HepG2 (cell line): ENCODE measurements around the gene USP8. TPM values are rescaled to one million over a fixed set of nuclear protein-coding genes. Genes with fewer than 3 reads are reported as not detected.
"Not testable (repeated sequence)": the region's sequence is repeated elsewhere in the genome, so short reads cannot be mapped to it uniquely, and the experiment has no call there.

Source experiments
- ATAC-seq: fragments of 200-7000 bp; cut with Tn5 transposase; 3 replicates; pipeline ENCODE4 v1.9.1; 2020; ENCODE audit warnings: mild to moderate bottlenecking, moderate library complexity
- BruUV-seq: library from RNA; stranded (reverse); fragments of 400-500 nt; replicated peaks from 2 replicates; lab custom pipeline; 2021; lab: Mats Ljungman, UMichigan
- CTCF ChIA-PET: fragments of 300-600 bp; formaldehyde crosslinking; extraction: SDS; loops from one replicate; lab custom pipeline; 2021; ENCODE audit warnings: low total read pairs, inconsistent platforms, low intra/inter-chr PET ratio; lab: Yijun Ruan, JAX
- POLR2A ChIA-PET: fragments of 350-600 bp; sonication (Branson Sonifier 250); formaldehyde crosslinking; loops from one replicate; lab custom pipeline; 2020; ENCODE audit warnings: antibody characterized with exemption, inconsistent platforms; lab: Yijun Ruan, JAX
- DNase-seq: peaks from one replicate; pipeline ENCODE4 v3.0.0-alpha.2; 2015; ENCODE audit warnings: low spot score
- FAIRE-seq: peaks from 3 replicates; lab custom pipeline; 2011; peaks lifted over from hg19 to GRCh38; lab: Jason Lieb, UNC
- H2AFZ ChIP-seq: one replicate; pipeline ENCODE4 v1.6.1; 2011; ENCODE audit warnings: low read length, inconsistent platforms
- H3K27ac ChIP-seq: fragments of 300-600 bp; 3 replicates; pipeline ENCODE4 v1.8.0; 2011; ENCODE audit warnings: mixed run types, mild to moderate bottlenecking, mixed read lengths, low read length, inconsistent platforms; ENCODE audit not compliant: insufficient read depth; ENCODE audit errors: extremely low read length
- H3K27me3 ChIP-seq, 2 experiments: fragments of 200-600 bp in 1 of 2; 2 replicates in 1 of 2; 3 replicates in 1 of 2; pipeline versions ENCODE4 v1.6.0 to v1.8.0; 2011; ENCODE audit warnings: low read length in 2 of 2, mild to moderate bottlenecking in 2 of 2, moderate library complexity in 2 of 2, inconsistent platforms in 1 of 2; ENCODE audit not compliant: insufficient read depth in 2 of 2, control insufficient read depth in 1 of 2
- H3K36me3 ChIP-seq, 2 experiments: fragments of 200-600 bp in 1 of 2; replicated peaks in 1 of 2; 2 replicates in 1 of 2; 3 replicates in 1 of 2; pipeline versions ENCODE4 v1.5.1 to v1.8.0; 2011; ENCODE audit warnings: low read length in 2 of 2, inconsistent platforms in 1 of 2; ENCODE audit not compliant: insufficient read depth in 2 of 2, control insufficient read depth in 1 of 2
- H3K4me1 ChIP-seq: 2 replicates; pipeline ENCODE4 v1.5.1; 2012; ENCODE audit warnings: low read length, inconsistent platforms; ENCODE audit not compliant: insufficient read depth
- H3K4me2 ChIP-seq: 2 replicates; pipeline ENCODE4 v1.6.0; 2011; ENCODE audit warnings: low read depth, low read length, inconsistent platforms
- H3K4me3 ChIP-seq, 3 experiments: fragments of 200-600 bp in 1 of 3; sonication (generic), shearing (Covaris generic) in 1 of 3; replicated peaks in 1 of 3; 2 replicates each; pipeline ENCODE4 v1.5.1; 2011 to 2016; ENCODE audit warnings: low read length in 3 of 3, inconsistent platforms in 2 of 3, low read depth in 2 of 3, mild to moderate bottlenecking in 2 of 3, control low read depth in 1 of 3, mixed read lengths in 1 of 3; ENCODE audit not compliant: insufficient read depth in 1 of 3
- H3K79me2 ChIP-seq: one replicate; pipeline ENCODE4 v1.6.1; 2011; ENCODE audit warnings: low read length, inconsistent platforms; ENCODE audit not compliant: insufficient read depth
- H3K9ac ChIP-seq: 2 replicates; pipeline ENCODE4 v1.6.0; 2011; ENCODE audit warnings: mild to moderate bottlenecking, low read depth, low read length, inconsistent platforms; ENCODE audit not compliant: insufficient read depth
- H3K9me3 ChIP-seq: 2 replicates; pipeline ENCODE4 v1.5.1; 2012; ENCODE audit warnings: mild to moderate bottlenecking, low read length
- H4K20me1 ChIP-seq: 2 replicates; pipeline ENCODE4 v1.6.0; 2011; ENCODE audit warnings: inconsistent platforms, mild to moderate bottlenecking, low read length, moderate library complexity; ENCODE audit not compliant: insufficient read depth
- HDAC6 ChIP-seq: fragments of 200-600 bp; sonication (generic); IDR thresholded peaks from 2 replicates; pipeline ENCODE4 v1.7.0; 2017; ENCODE audit warnings: mild to moderate bottlenecking, antibody characterized with exemption, low read length, low read depth
- PHF8 ChIP-seq: sonication (generic); formaldehyde crosslinking; IDR thresholded peaks from 2 replicates; pipeline ENCODE4 v1.5.0; 2020; ENCODE audit warnings: missing genetic modification reagents
- WGBS: methylation state at CpG from one replicate; pipeline ENCODE4 v1.1.6; 2017; ENCODE audit warnings: low lambda C conversion rate; 5-methylcytosine and 5-hydroxymethylcytosine counted together
- in situ Hi-C: cut with HindIII; loops from 2 replicates; pipeline ENCODE4 v1.10.0; 2017; ENCODE audit warnings: low pct_unique_long_range_greater_than_20kb; ENCODE audit not compliant: extremely low pct_ligation_motif_present
- intact Hi-C: fragments of 100-400 bp; cut with micrococcal nuclease; formaldehyde crosslinking; loops from one replicate; pipeline ENCODE4 v1.10.0; 2022; ENCODE audit not compliant: unreplicated experiment
- polyA plus RNA-seq, 8 experiments: library from polyadenylated mRNA; depleted of rRNA in 3 of 8; stranded (reverse) in 7 of 8; unstranded in 1 of 8; fragments of >200 nt; fragmentation: Illumina TruSeq in 4 of 8; extraction: Trizol in 4 of 8; gene quantifications; 2 replicates each; pipeline versions ENCODE4 v1.2.1 to v1.2.3, GENCODE V29; 2011 to 2016; ENCODE audit warnings: low read depth in 4 of 8, missing spikeins in 1 of 8, mixed read lengths in 1 of 8; ENCODE audit not compliant: insufficient read depth in 1 of 8
- total RNA-seq, 5 experiments: library from RNA; depleted of rRNA; stranded (reverse); fragments of >200 nt; fragmentation: Illumina TruSeq; extraction: Trizol; gene quantifications; 2 replicates each; pipeline ENCODE4 v1.2.3, GENCODE V29; 2016; ENCODE audit warnings: low read depth in 1 of 5

The USP8 gene
- total and polyA plus RNA-seq, 2 of the 13 experiments (the other 11 are each of a cell fraction or from before 2014, with no cell fraction given): 36.4 to 50.7 TPM

DNA sequence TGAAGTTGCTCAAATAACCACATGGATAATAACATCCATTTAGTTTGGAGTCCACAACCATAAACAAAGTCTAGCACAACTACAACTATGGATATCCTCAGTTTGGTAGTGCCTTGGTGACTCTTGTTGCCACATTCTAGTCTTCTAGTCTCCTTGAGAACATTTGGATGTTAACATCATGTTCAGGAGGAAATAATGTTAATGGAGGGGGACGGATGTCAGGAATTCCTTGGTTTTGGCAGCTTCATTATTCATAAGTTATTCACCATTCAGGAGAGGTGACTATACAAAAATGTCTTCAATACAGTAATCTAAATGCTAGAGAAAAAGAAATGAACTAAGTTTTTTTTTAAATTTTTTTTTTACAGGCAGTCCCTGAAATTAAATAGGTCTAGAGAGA is 42.8 kb upstream of the USP8 start:
- Histone ChIP-seq H3K4me1 (no peaks in the 10 kb centered on the region; the same call in 1 of the 2 replicates), H3K27ac (no peak overlapping the region), H3K79me2 (no peaks in the 10 kb centered on the region), H3K4me3 (no peak overlapping the region), H3K27me3 (no peaks in the 10 kb centered on the region), H2AFZ (no peak overlapping the region), H3K4me2 (no peak overlapping the region), H4K20me1 (no peaks in the 10 kb centered on the region), H3K9ac (no peak overlapping the region), H3K9me3 (no peaks in the 10 kb centered on the region), H3K36me3 (no peaks in the 10 kb centered on the region)
- no peak for DNase-seq
- no TSS peak for BruUV-seq
- in situ Hi-C loops (no loop called here), intact Hi-C loops (no loop called here)
- CTCF ChIA-PET: no interaction called here
- 10% methylated on average over 1 of the region's 1 CpG for WGBS
- FAIRE-seq: no peak
- TF ChIP-seq PHF8 (no peak), HDAC6 (no peak)
- no peak for ATAC-seq
- POLR2A ChIA-PET: no interaction called here

DNA sequence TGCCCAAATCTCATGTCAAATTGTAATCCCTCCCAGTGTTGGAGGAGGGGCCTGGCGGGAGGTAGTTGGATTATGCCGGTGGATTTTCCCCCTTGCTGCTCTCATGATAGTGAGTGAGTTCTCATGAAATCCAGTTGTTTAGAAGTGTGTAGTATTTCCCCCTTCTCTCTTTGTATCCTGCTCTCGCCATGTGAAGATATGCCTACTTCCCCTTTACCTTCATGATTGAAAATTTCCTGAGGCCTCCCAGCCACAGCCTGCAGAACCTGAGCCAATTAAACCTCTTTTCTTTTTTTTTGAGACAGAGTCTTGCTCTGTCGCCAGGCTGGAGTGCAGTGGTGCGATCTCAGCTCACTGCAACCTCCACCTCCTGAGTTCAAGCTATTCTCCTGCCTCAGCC is 41.8 kb upstream of the USP8 start:
- H3K4me2 ChIP-seq, H3K27me3 ChIP-seq, H3K79me2 ChIP-seq, POLR2A ChIA-PET, H3K4me3 ChIP-seq, H3K9me3 ChIP-seq, FAIRE-seq, H3K4me1 ChIP-seq, BruUV-seq, CTCF ChIA-PET, in situ Hi-C loops, H3K36me3 ChIP-seq, H3K9ac ChIP-seq, H2AFZ ChIP-seq, intact Hi-C loops, ATAC-seq, DNase-seq, H4K20me1 ChIP-seq, H3K27ac ChIP-seq: not testable (repeated sequence)
- WGBS: 74% methylated on average over 5 of the region's 5 CpGs
